LoVo (cell line): Measurements from ENCODE around the gene TSPAN31.
"Not testable (repeated sequence)": the region's sequence is repeated elsewhere in the genome, so short reads cannot be mapped to it uniquely, and the experiment has no call there.

Experiments
- DNase-seq: peaks from one replicate; pipeline ENCODE4 v3.0.0-alpha.2; 2016; ENCODE audit warnings: low spot score

Gene TSPAN31

GRCh38 chr12:57766464-57767304, 21.8 kb downstream of the TSPAN31 start, which contains the start of gene CYP27B1:
CYP27B1 (minus strand) TSS chr12:57767078; CDS start chr12:57767041, 37 bp downstream.
- no peak for DNase-seq

- no peak for DNase-seq
Measured at GRCh38 chr12:57767305-57767698, 22.5 kb downstream of the TSPAN31 start.

GRCh38 chr12:57767876-57768275, 23.0 kb downstream of the TSPAN31 start:
- no peak for DNase-seq

GRCh38 chr12:57769594-57769993, 24.8 kb downstream of the TSPAN31 start:
- no peak for DNase-seq

GRCh38 chr12:57770734-57771133, 25.9 kb downstream of the TSPAN31 start:
- no peak for DNase-seq

GRCh38 chr12:57771236-57771872, 26.5 kb downstream of the TSPAN31 start:
- DNase-seq, result peak; percentile 96

- peak; percentile 98 for DNase-seq
Measured at GRCh38 chr12:57771873-57772428, 27.1 kb downstream of the TSPAN31 start, which contains the start of gene METTL1. METTL1 (minus strand) TSS chr12:57772105; CDS start chr12:57772083, 22 bp downstream.

GRCh38 chr12:57772429-57773322, 27.8 kb downstream of the TSPAN31 start, which contains the start of gene EEF1AKMT3:
EEF1AKMT3 (plus strand) TSS chr12:57772614; CDS start chr12:57772725, 111 bp downstream.
- DNase-seq, result peak; percentile 64

- not testable (repeated sequence) for DNase-seq
Measured at GRCh38 chr12:57774634-57775033, 29.8 kb downstream of the TSPAN31 start.

GRCh38 chr12:57775044-57775443, 30.2 kb downstream of the TSPAN31 start:
- DNase-seq, result no peak

- DNase-seq, result no peak
Measured at GRCh38 chr12:57775563-57776246, 30.9 kb downstream of the TSPAN31 start.

GRCh38 chr12:57776247-57776587, 31.4 kb downstream of the TSPAN31 start:
- DNase-seq, result no peak

- DNase-seq, result no peak
Measured at GRCh38 chr12:57777367-57777766, 32.5 kb downstream of the TSPAN31 start.

GRCh38 chr12:57777911-57778310, 33.1 kb downstream of the TSPAN31 start:
- no peak for DNase-seq

GRCh38 chr12:57779736-57780135, 34.9 kb downstream of the TSPAN31 start:
- DNase-seq, result no peak

- DNase-seq, result no peak
Measured at GRCh38 chr12:57780284-57780897, 35.6 kb downstream of the TSPAN31 start.

- no peak for DNase-seq
Measured at GRCh38 chr12:57781244-57781643, 36.4 kb downstream of the TSPAN31 start.

GRCh38 chr12:57781801-57782200, 37.0 kb downstream of the TSPAN31 start:
- no peak for DNase-seq

- DNase-seq, result no peak
Measured at GRCh38 chr12:57782243-57782607, 37.4 kb downstream of the TSPAN31 start.

GRCh38 chr12:57782608-57783465, 38.0 kb downstream of the TSPAN31 start, which contains the start of gene TSFM:
TSFM (plus strand) TSS chr12:57782787; CDS start chr12:57782802, 15 bp downstream.
- DNase-seq, result peak; percentile 99
